ENCODE data around the gene MAGEF1.

DNA sequence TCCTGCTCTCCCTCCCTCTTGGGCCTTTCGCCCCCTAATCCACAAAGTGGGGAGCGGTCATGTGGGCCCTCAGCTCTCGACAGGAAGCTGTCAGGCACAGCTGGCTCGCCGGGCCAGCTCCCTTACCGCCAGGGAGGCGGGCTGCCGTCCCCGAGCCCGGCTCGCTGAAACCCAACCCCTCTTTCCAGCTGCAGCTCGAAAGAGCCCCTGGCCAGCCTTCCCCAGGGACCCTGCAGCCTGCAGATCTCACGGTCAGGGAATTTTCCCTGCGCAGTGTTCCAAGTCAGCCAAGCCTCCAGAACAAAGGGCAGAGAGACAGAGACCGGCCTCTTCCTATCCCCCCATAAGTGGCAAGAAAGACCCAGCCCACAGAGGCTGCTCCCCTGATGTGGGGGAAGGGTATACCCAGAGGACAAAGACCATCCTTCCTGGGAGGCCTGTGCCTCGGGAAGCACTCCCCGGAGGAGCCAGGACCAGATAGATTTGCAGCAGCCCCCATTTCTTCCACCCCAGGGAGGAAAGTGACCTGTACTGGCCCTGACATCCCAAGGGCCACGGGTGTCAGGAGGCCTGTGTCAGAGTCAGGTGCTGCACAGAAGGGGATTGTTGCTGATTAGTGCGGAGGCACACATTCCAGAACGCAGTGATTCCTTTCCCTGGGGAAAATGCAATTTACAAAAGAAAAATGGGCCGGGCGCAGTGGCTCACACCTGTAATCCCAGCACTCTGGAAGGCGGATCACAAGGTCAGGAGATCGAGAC lies 32.6 kb downstream of the MAGEF1 start:
- no peak for TF ChIP-seq EZH2phosphoT487 (IDR thresholded peaks at IDR 0.05; ENCODE audit: low read depth)
- TF ChIP-seq, protein P1, sequence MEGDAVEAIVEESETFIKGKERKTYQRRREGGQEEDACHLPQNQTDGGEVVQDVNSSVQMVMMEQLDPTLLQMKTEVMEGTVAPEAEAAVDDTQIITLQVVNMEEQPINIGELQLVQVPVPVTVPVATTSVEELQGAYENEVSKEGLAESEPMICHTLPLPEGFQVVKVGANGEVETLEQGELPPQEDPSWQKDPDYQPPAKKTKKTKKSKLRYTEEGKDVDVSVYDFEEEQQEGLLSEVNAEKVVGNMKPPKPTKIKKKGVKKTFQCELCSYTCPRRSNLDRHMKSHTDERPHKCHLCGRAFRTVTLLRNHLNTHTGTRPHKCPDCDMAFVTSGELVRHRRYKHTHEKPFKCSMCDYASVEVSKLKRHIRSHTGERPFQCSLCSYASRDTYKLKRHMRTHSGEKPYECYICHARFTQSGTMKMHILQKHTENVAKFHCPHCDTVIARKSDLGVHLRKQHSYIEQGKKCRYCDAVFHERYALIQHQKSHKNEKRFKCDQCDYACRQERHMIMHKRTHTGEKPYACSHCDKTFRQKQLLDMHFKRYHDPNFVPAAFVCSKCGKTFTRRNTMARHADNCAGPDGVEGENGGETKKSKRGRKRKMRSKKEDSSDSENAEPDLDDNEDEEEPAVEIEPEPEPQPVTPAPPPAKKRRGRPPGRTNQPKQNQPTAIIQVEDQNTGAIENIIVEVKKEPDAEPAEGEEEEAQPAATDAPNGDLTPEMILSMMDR (IDR thresholded peaks at IDR 0.05; ENCODE audit: low read depth, low read length), result no peak

Measured in OCI-LY3 (cell line).